SK-N-SH treated with all-trans-retinoic acid at 6 μM for 48 hours (cell line): ENCODE results near the gene YPEL2.

ENCODE experiments used
- ATAC-seq: fragments of 200-7000 bp; cut with Tn5 transposase; 3 replicates; pipeline ENCODE4 v1.9.1; 2020; ENCODE audit warnings: mild to moderate bottlenecking, moderate library complexity
- ARNTL ChIP-seq: fragments of 450-650 bp; formaldehyde crosslinking; IDR thresholded peaks from 2 replicates; pipeline ENCODE4 v1.5.0; 2020; ENCODE audit warnings: low read depth, mild to moderate bottlenecking, moderate library complexity, borderline replicate concordance
- BACH2 ChIP-seq: fragments of 250-450 bp; sonication (Bioruptor Pico); IDR thresholded peaks from 2 replicates; pipeline ENCODE4 v1.9.0; 2021; ENCODE audit warnings: mild to moderate bottlenecking, borderline replicate concordance
- CSDC2 ChIP-seq: fragments of 250-450 bp; sonication (Bioruptor Pico); IDR thresholded peaks from 2 replicates; pipeline ENCODE4 v1.5.0; 2020; ENCODE audit warnings: mild to moderate bottlenecking, moderate library complexity
- ESRRG ChIP-seq: fragments of 250-450 bp; sonication (Bioruptor Pico); IDR thresholded peaks from 2 replicates; pipeline ENCODE4 v1.6.1; 2021; ENCODE audit warnings: mild to moderate bottlenecking
- GLIS3 ChIP-seq: fragments of 250-450 bp; sonication (Bioruptor Pico); IDR thresholded peaks from 2 replicates; pipeline ENCODE4 v1.5.0; 2020; ENCODE audit warnings: mild to moderate bottlenecking, moderate library complexity
- ISL1 ChIP-seq: fragments of 250-450 bp; sonication (Bioruptor Pico); IDR thresholded peaks from 2 replicates; pipeline ENCODE4 v2.1.2; 2022; ENCODE audit warnings: mild to moderate bottlenecking, moderate library complexity
- OSR1 ChIP-seq: fragments of 250-450 bp; sonication (Bioruptor Pico); IDR thresholded peaks from 2 replicates; pipeline ENCODE4 v1.8.0; 2022; ENCODE audit warnings: moderate library complexity, mild to moderate bottlenecking, inconsistent platforms
- PPARA ChIP-seq: fragments of 250-450 bp; sonication (Bioruptor Pico); IDR thresholded peaks from 2 replicates; pipeline ENCODE4 v1.5.0; 2020; ENCODE audit warnings: mild to moderate bottlenecking, borderline replicate concordance
- RARB ChIP-seq: fragments of 250-450 bp; sonication (Bioruptor Pico); IDR thresholded peaks from 2 replicates; pipeline ENCODE4 v1.8.0; 2021; ENCODE audit warnings: mild to moderate bottlenecking, moderate library complexity
- SNAI2 ChIP-seq: fragments of 250-450 bp; sonication (Bioruptor Pico); IDR thresholded peaks from 2 replicates; pipeline ENCODE4 v1.5.0; 2020; ENCODE audit warnings: mild to moderate bottlenecking, moderate library complexity
- TCF4 ChIP-seq: fragments of 250-450 bp; sonication (Bioruptor Pico); IDR thresholded peaks from 2 replicates; pipeline ENCODE4 v1.8.0; 2021; ENCODE audit warnings: mild to moderate bottlenecking, moderate library complexity, borderline replicate concordance
- TOX ChIP-seq: fragments of 250-450 bp; sonication (Bioruptor Pico); IDR thresholded peaks from 2 replicates; pipeline ENCODE4 v1.8.0; 2021; ENCODE audit warnings: mild to moderate bottlenecking, moderate library complexity, borderline replicate concordance
- ZC3H10 ChIP-seq: fragments of 250-450 bp; sonication (Bioruptor Pico); IDR thresholded peaks from 2 replicates; pipeline ENCODE4 v1.5.1; 2021; ENCODE audit warnings: mild to moderate bottlenecking, moderate library complexity
- ZFP3 ChIP-seq: fragments of 250-450 bp; sonication (Bioruptor Pico); IDR thresholded peaks from 2 replicates; pipeline ENCODE4 v1.5.0; 2020; ENCODE audit warnings: mild to moderate bottlenecking, moderate library complexity
- ZFP30 ChIP-seq: fragments of 450-650 bp; formaldehyde crosslinking; IDR thresholded peaks from 2 replicates; pipeline ENCODE4 v1.5.0; 2022; ENCODE audit warnings: mild to moderate bottlenecking, moderate library complexity
- ZNF70 ChIP-seq: fragments of 450-650 bp; formaldehyde crosslinking; IDR thresholded peaks from 2 replicates; pipeline ENCODE4 v1.5.0; 2020; ENCODE audit warnings: mild to moderate bottlenecking, moderate library complexity
- TF ChIP-seq, protein P1 (sequence below): fragments of 250-450 bp; sonication (Bioruptor Pico); IDR thresholded peaks from 2 replicates; pipeline ENCODE4 v1.8.0; 2021; ENCODE audit warnings: low read depth, mild to moderate bottlenecking, moderate library complexity, borderline replicate concordance
- TF ChIP-seq, protein P2 (sequence below): fragments of 250-450 bp; sonication (Bioruptor Pico); IDR thresholded peaks from 2 replicates; pipeline ENCODE4 v1.5.0; 2020; ENCODE audit warnings: mild to moderate bottlenecking, moderate library complexity
- TF ChIP-seq, protein P3 (sequence below): fragments of 250-450 bp; sonication (Bioruptor Pico); IDR thresholded peaks from 2 replicates; pipeline ENCODE4 v1.5.1; 2021; ENCODE audit warnings: mild to moderate bottlenecking, moderate library complexity
- TF ChIP-seq, protein P4 (sequence below): fragments of 250-450 bp; sonication (Bioruptor Pico); IDR thresholded peaks from 2 replicates; pipeline ENCODE4 v1.8.0; 2020; ENCODE audit warnings: mild to moderate bottlenecking, moderate library complexity, borderline replicate concordance
- TF ChIP-seq, protein P5 (sequence below): fragments of 250-450 bp; sonication (Bioruptor Pico); IDR thresholded peaks from 2 replicates; pipeline ENCODE4 v1.5.1; 2020; ENCODE audit warnings: low read depth, mild to moderate bottlenecking, moderate library complexity

The YPEL2 gene

DNA sequence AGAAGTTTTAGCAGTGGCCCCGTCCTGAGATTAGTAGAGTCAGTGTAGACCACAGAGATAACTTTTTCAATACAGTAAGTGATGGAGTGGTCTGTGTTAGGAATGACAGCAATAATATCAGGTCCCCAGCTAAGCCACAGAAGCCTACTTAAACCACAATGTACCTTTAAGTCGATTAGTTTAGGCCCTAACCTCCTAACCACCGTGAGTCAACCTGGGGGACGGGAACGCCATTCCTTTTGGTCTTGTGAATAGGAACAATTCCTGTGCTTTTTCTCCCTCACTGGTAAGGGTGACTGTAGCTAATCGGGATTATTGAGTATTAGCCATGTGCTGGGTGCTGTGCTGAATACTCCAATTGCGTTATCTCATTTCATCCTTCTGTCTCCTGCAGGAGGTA is 14.0 kb downstream of the YPEL2 start:
- no peak for ATAC-seq
- TF ChIP-seq ZFP3 (no peak), ARNTL (CRISPR knock-in tag) (no peak), ZFP30 (CRISPR knock-in tag) (no peak), ZNF70 (CRISPR knock-in tag) (no peak), TCF4 (CRISPR knock-in tag) (no peak), GLIS3 (CRISPR knock-in tag) (no peak), ISL1 (CRISPR knock-in tag) (no peak), CSDC2 (no peak), RARB (CRISPR knock-in tag) (no peak), ZC3H10 (CRISPR knock-in tag) (no peak), BACH2 (CRISPR knock-in tag) (no peak), PPARA (CRISPR knock-in tag) (no peak), OSR1 (CRISPR knock-in tag) (no peak), SNAI2 (no peak), ESRRG (CRISPR knock-in tag) (no peak), TOX (CRISPR knock-in tag) (no peak)
- TF ChIP-seq, protein P1, sequence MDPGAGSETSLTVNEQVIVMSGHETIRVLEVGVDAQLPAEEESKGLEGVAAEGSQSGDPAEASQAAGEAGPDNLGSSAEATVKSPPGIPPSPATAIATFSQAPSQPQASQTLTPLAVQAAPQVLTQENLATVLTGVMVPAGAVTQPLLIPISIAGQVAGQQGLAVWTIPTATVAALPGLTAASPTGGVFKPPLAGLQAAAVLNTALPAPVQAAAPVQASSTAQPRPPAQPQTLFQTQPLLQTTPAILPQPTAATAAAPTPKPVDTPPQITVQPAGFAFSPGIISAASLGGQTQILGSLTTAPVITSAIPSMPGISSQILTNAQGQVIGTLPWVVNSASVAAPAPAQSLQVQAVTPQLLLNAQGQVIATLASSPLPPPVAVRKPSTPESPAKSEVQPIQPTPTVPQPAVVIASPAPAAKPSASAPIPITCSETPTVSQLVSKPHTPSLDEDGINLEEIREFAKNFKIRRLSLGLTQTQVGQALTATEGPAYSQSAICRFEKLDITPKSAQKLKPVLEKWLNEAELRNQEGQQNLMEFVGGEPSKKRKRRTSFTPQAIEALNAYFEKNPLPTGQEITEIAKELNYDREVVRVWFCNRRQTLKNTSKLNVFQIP (CRISPR knock-in tag) = no peak
- TF ChIP-seq, protein P2, sequence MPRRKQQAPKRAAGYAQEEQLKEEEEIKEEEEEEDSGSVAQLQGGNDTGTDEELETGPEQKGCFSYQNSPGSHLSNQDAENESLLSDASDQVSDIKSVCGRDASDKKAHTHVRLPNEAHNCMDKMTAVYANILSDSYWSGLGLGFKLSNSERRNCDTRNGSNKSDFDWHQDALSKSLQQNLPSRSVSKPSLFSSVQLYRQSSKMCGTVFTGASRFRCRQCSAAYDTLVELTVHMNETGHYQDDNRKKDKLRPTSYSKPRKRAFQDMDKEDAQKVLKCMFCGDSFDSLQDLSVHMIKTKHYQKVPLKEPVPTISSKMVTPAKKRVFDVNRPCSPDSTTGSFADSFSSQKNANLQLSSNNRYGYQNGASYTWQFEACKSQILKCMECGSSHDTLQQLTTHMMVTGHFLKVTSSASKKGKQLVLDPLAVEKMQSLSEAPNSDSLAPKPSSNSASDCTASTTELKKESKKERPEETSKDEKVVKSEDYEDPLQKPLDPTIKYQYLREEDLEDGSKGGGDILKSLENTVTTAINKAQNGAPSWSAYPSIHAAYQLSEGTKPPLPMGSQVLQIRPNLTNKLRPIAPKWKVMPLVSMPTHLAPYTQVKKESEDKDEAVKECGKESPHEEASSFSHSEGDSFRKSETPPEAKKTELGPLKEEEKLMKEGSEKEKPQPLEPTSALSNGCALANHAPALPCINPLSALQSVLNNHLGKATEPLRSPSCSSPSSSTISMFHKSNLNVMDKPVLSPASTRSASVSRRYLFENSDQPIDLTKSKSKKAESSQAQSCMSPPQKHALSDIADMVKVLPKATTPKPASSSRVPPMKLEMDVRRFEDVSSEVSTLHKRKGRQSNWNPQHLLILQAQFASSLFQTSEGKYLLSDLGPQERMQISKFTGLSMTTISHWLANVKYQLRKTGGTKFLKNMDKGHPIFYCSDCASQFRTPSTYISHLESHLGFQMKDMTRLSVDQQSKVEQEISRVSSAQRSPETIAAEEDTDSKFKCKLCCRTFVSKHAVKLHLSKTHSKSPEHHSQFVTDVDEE = no peak
- TF ChIP-seq, protein P3, sequence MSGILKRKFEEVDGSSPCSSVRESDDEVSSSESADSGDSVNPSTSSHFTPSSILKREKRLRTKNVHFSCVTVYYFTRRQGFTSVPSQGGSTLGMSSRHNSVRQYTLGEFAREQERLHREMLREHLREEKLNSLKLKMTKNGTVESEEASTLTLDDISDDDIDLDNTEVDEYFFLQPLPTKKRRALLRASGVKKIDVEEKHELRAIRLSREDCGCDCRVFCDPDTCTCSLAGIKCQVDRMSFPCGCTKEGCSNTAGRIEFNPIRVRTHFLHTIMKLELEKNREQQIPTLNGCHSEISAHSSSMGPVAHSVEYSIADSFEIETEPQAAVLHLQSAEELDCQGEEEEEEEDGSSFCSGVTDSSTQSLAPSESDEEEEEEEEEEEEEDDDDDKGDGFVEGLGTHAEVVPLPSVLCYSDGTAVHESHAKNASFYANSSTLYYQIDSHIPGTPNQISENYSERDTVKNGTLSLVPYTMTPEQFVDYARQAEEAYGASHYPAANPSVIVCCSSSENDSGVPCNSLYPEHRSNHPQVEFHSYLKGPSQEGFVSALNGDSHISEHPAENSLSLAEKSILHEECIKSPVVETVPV (CRISPR knock-in tag) = no peak
- TF ChIP-seq, protein P4, sequence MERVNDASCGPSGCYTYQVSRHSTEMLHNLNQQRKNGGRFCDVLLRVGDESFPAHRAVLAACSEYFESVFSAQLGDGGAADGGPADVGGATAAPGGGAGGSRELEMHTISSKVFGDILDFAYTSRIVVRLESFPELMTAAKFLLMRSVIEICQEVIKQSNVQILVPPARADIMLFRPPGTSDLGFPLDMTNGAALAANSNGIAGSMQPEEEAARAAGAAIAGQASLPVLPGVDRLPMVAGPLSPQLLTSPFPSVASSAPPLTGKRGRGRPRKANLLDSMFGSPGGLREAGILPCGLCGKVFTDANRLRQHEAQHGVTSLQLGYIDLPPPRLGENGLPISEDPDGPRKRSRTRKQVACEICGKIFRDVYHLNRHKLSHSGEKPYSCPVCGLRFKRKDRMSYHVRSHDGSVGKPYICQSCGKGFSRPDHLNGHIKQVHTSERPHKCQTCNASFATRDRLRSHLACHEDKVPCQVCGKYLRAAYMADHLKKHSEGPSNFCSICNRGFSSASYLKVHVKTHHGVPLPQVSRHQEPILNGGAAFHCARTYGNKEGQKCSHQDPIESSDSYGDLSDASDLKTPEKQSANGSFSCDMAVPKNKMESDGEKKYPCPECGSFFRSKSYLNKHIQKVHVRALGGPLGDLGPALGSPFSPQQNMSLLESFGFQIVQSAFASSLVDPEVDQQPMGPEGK (CRISPR knock-in tag) = no peak

DNA sequence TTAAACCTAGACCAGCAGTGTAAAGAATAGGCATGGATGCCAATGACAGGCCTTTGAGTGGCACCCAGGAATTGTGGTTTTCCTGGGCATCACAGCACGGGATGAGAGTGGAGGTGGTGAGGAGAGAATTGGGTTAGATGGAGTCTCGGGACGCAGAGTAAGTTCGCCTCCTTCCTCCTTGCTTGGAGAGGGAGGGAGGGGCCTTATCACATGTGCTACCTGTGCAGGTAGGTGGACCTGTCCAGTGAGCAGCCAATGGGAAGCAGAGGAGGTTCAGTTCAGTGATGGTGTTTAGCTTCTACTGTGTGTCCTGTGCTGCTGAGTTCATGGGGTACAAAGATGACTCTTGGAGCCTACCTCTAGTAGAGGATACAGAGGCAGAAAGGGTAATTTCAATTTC is 14.9 kb downstream of the YPEL2 start:
- TF ChIP-seq, protein P5, sequence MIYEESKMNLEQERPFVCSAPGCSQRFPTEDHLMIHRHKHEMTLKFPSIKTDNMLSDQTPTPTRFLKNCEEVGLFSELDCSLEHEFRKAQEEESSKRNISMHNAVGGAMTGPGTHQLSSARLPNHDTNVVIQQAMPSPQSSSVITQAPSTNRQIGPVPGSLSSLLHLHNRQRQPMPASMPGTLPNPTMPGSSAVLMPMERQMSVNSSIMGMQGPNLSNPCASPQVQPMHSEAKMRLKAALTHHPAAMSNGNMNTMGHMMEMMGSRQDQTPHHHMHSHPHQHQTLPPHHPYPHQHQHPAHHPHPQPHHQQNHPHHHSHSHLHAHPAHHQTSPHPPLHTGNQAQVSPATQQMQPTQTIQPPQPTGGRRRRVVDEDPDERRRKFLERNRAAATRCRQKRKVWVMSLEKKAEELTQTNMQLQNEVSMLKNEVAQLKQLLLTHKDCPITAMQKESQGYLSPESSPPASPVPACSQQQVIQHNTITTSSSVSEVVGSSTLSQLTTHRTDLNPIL (CRISPR knock-in tag) = no peak
- TF ChIP-seq, protein P4 (CRISPR knock-in tag) = no peak
- no peak for ATAC-seq
